Calu3 (cell line): ENCODE data around the gene MFSD12. TPM values are rescaled to one million over a fixed set of nuclear protein-coding genes. Genes with fewer than 3 reads are reported as not detected.

Source experiments
- BruUV-seq: library from RNA; stranded (reverse); fragments of 400-500 nt; replicated peaks from 2 replicates; lab custom pipeline; 2021; lab: Mats Ljungman, UMichigan
- CTCF ChIA-PET: fragments of 300-600 bp; sonication (Branson Sonifier 250); formaldehyde crosslinking; loops from one replicate; lab custom pipeline; 2022; ENCODE audit warnings: antibody characterized with exemption; lab: Charles Lee
- DNase-seq: peaks from one replicate; pipeline ENCODE4 v3.0.0; 2022
- H3K27ac Mint-ChIP-seq: one replicate; pipeline ENCODE4 v1.8.0; 2022; ENCODE audit warnings: mixed read lengths; ENCODE audit not compliant: unreplicated experiment
- H3K27me3 Mint-ChIP-seq: one replicate; pipeline ENCODE4 v1.8.0; 2022; ENCODE audit warnings: mixed read lengths; ENCODE audit not compliant: unreplicated experiment
- H3K36me3 Mint-ChIP-seq: one replicate; pipeline ENCODE4 v1.8.0; 2022; ENCODE audit warnings: mild to moderate bottlenecking, moderate library complexity, mixed read lengths; ENCODE audit not compliant: insufficient read depth, unreplicated experiment
- H3K4me1 Mint-ChIP-seq: one replicate; pipeline ENCODE4 v1.8.0; 2022; ENCODE audit warnings: mild to moderate bottlenecking, low read depth, mixed read lengths; ENCODE audit not compliant: unreplicated experiment
- H3K4me3 Mint-ChIP-seq: one replicate; pipeline ENCODE4 v1.8.0; 2022; ENCODE audit warnings: mild to moderate bottlenecking, low read depth, moderate library complexity, mixed read lengths; ENCODE audit not compliant: unreplicated experiment
- H3K9me3 Mint-ChIP-seq: one replicate; pipeline ENCODE4 v1.8.0; 2022; ENCODE audit warnings: low read depth, mixed read lengths; ENCODE audit not compliant: unreplicated experiment
- intact Hi-C: fragments of 100-400 bp; cut with micrococcal nuclease; formaldehyde crosslinking; loops from one replicate; pipeline ENCODE4 v1.10.0; 2022; ENCODE audit not compliant: unreplicated experiment
- total RNA-seq: library from RNA; stranded (reverse); gene quantifications from 2 replicates; pipeline ENCODE4 v1.2.3, GENCODE V29; 2022
- TF ChIP-seq, protein P1 (sequence below): fragments of 200-600 bp; IDR thresholded peaks from one replicate; pipeline ENCODE4 v1.8.0; 2022; ENCODE audit warnings: antibody characterized with exemption; ENCODE audit not compliant: unreplicated experiment

MFSD12 gene
- total RNA-seq, 1 experiment from 2014 or later = 105 TPM

DNA sequence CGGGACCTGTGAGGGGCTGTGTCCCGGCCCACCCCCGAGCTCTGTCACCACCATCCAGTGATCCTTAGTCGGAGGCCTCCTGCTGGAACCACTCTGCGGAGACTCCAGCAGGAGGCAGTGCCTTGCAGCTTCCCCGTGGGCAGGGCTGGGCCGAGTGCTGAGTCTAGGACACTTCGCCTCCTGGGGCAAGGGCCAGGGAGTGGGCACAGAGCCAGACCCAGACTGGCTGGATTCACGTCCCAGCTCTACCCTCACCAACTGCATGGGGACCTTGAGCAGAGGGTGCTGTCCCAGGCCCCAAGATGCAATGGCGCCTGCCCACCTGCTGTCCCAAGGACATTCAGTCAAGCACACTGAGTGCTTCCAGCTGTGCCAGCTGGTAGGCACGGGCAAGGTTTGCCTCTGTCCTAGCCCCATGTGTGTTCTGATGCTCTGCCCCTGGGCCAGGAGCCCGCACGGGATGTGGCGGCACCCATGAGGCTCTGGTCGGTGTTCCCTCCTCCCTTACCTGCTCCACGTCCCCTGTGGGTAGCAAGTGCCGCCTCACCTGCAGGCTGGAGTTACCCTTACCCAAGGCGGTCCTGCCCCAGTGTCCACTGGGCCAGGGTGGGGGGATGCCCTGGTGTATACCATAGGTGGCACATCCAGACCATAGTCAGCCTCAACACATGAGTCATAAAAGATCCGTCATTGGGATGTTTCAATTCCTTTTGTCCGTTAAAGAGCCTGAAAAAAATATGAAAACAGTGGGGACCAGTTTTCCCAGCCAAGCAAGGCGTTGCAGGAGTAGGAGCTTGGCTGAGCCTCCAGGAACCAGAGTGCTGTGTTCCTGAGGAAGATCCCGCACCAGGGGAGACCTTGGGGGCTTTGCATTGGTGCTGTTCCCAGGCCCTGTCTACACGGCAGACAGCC lies 43.9 kb downstream of the MFSD12 start:
- no TSS peak for BruUV-seq
- H3K9me3 Mint-ChIP-seq = no peaks in the 10 kb centered on the region
- CTCF ChIA-PET = no interaction called here

DNA sequence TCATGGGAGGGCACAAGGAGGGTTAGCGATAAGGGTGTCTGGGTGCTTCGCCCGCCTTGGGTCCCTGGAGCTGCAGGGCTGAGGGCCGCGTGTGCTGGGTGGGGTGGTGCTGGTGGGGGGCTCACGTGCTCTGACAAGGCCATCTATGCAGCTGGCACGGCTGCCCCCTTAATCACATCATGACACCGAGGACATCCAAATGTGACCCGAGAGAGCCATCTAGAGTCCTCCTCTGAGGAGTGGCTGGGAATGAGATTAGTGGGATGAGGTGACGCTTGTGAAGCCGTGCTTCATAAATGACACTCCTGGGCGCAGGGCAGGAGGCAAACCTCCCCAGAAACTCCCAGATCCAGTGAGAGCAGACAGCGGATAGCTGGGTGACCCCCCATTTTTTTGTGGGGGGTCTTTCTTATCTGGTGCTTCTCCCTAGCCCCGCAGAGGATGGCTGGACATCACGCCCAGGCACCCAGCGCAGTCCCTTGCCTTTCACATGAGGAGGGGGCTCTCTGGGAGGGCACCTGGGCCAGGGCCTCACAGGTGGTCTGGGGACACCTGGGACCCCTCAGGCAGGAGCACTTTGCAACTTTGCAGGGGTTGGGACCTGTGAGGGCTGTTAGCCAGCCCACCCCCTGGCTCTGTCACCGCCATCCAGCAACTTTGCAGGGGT lies 44.7 kb downstream of the MFSD12 start:
- Mint-ChIP-seq H3K4me1 (peaks cover 8% of the 10 kb centered on the region), H3K9me3 (no peaks in the 10 kb centered on the region), H3K36me3 (peaks cover 12% of the 10 kb centered on the region), H3K27me3 (no peaks in the 10 kb centered on the region), H3K4me3 (no peak overlapping the region), H3K27ac (no peak overlapping the region)
- CTCF ChIA-PET = no interaction called here
- DNase-seq = no peak
- BruUV-seq = no TSS peak
- intact Hi-C loops = no loop called here
- TF ChIP-seq, protein P1, sequence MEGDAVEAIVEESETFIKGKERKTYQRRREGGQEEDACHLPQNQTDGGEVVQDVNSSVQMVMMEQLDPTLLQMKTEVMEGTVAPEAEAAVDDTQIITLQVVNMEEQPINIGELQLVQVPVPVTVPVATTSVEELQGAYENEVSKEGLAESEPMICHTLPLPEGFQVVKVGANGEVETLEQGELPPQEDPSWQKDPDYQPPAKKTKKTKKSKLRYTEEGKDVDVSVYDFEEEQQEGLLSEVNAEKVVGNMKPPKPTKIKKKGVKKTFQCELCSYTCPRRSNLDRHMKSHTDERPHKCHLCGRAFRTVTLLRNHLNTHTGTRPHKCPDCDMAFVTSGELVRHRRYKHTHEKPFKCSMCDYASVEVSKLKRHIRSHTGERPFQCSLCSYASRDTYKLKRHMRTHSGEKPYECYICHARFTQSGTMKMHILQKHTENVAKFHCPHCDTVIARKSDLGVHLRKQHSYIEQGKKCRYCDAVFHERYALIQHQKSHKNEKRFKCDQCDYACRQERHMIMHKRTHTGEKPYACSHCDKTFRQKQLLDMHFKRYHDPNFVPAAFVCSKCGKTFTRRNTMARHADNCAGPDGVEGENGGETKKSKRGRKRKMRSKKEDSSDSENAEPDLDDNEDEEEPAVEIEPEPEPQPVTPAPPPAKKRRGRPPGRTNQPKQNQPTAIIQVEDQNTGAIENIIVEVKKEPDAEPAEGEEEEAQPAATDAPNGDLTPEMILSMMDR = no peak

More for the DNA sequence above, 43.9 kb downstream of the MFSD12 start:
- H3K27me3 Mint-ChIP-seq = no peaks in the 10 kb centered on the region
- peaks cover 12% of the 10 kb centered on the region for H3K36me3 Mint-ChIP-seq
- H3K27ac Mint-ChIP-seq = no peak overlapping the region
- intact Hi-C loops = no loop called here
- peaks cover 8% of the 10 kb centered on the region for H3K4me1 Mint-ChIP-seq
- no peak overlapping the region for H3K4me3 Mint-ChIP-seq
- TF ChIP-seq, protein P1 = no peak
- no peak for DNase-seq

DNA sequence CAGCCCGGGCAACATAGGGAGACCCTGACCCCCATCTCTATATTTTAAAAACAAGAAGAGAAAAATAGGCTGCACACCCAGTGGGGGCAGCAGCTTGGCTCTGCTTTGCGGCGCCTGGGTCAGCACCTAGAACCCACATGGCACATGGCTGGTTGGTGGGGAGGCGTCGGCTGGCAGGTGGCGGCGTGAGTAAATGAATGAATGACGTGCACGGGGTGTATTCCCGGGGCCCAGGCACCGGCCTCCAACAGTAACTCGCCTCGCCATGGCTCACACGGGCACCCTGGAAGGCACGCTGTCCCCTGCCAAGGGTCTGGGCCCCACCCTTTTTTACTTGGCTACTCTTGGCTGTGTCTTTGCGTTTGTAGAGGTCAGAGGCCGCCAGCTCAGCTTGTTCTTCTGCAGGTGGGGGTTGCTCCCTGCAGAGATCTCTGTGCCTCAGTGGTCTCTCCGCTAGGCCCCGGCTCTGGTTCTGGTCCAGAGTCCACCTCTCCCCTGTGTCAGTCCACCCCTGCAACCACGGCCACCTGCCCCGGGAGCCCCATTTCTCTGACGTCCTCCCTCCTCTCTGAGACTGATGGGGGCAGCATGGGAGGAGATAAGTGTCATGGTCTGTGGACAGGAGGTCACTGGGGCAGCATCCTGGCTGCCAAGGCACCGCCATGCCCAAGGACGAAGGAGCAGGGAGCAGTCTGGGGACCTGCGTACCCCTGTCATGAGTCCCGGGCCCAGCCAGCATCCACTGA lies 45.7 kb downstream of the MFSD12 start:
- H3K9me3 Mint-ChIP-seq = no peaks in the 10 kb centered on the region
- peaks cover 8% of the 10 kb centered on the region for H3K4me1 Mint-ChIP-seq
- H3K27me3 Mint-ChIP-seq = no peaks in the 10 kb centered on the region
- TF ChIP-seq, protein P1 = no peak
- CTCF ChIA-PET = no interaction called here
- DNase-seq = no peak
- intact Hi-C loops = no loop called here
- BruUV-seq = no TSS peak
- H3K4me3 Mint-ChIP-seq = no peak overlapping the region
- no peak overlapping the region for H3K27ac Mint-ChIP-seq
- H3K36me3 Mint-ChIP-seq = peaks cover 21% of the 10 kb centered on the region

DNA sequence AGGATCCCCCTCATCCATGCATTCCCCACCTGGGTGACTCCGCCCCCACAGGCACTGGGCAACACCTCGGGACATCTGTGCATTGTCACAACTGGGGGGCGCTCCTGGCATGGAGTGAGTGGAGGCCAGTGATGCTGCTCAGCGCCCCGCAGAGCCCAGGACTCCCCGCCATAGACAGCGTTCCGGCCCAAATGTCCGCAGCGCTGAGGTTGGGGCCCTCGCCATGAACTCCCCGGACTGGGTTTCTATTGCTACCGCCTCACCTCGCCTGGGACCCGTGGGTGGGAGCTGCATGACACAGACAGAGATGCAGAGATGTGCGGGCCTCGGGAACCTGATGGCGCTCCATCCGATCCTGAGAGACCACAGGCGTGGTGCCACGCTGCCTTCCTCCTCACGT lies 46.7 kb downstream of the MFSD12 start:
- H3K4me1 Mint-ChIP-seq = peaks cover 8% of the 10 kb centered on the region
- CTCF ChIA-PET = no interaction called here
- no peak for DNase-seq
- H3K27ac Mint-ChIP-seq = no peak overlapping the region
- no TSS peak for BruUV-seq
- no peaks in the 10 kb centered on the region for H3K9me3 Mint-ChIP-seq
- H3K4me3 Mint-ChIP-seq = no peak overlapping the region
- TF ChIP-seq, protein P1 = no peak
- H3K36me3 Mint-ChIP-seq = peaks cover 29% of the 10 kb centered on the region
- intact Hi-C loops = no loop called here
- H3K27me3 Mint-ChIP-seq = no peaks in the 10 kb centered on the region
